ENCODE measurements around the gene ST3GAL4.
"Not testable (repeated sequence)": the region's sequence is repeated elsewhere in the genome, so short reads cannot be mapped to it uniquely, and the experiment has no call there.

Gene ST3GAL4

GRCh38 chr11:126362879-126363655 is 7.6 kb downstream of the ST3GAL4 start:
- DNase-seq (ENCODE audit: low read depth in 2 of 3, low spot score in 1 of 3), result no peak

DNA sequence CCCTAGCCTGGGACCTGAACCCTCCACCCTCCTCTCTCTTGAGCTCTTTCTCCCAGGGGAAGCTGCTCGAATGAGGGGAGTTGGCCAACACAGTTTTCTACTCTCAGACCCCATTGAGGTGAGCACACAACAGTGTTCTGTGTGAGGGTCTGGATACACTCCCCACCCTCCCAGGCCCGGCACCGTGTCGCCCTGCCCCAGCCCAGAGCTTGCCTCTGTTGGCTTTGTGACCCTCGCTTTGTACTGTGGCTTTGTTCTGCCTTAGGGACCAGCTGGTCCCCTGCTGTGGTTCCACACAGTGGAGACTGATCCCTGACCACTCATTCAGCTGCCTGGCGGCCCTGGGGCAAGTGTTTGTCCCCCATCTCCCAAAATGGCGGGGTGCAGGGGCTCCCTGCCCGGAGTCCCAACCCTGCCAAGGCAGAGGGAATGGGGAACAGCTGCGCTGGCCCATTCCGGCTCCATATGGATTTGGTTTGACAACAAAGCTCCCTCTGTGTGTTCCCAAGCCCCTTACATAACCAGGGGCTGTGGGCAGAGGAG is 8.3 kb downstream of the ST3GAL4 start:
- no peak for DNase-seq (ENCODE audit: low read depth in 2 of 3, low spot score in 1 of 3)

DNA sequence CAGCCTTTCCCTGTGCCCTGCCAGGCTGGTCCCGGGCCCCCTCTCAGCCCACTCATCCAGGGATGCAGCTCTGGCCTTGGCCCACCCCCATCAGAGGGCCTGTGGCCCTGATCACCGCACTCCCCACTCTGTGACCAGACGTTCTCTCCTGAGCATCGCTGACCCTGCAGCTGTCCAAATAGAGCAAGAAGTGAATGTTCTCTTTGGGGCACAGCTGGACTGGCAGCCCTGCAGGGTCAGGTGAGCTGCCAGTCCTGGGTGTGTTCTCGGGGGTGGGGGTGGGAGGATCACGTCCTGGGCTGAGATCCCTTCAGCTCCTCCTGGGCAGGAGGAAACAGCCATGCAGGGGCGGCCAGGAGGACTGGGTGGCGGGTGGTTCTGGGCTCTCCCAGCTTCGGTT is 9.2 kb downstream of the ST3GAL4 start:
- DNase-seq (ENCODE audit: low read depth in 2 of 3, low spot score in 1 of 3), result not testable (repeated sequence)

DNA sequence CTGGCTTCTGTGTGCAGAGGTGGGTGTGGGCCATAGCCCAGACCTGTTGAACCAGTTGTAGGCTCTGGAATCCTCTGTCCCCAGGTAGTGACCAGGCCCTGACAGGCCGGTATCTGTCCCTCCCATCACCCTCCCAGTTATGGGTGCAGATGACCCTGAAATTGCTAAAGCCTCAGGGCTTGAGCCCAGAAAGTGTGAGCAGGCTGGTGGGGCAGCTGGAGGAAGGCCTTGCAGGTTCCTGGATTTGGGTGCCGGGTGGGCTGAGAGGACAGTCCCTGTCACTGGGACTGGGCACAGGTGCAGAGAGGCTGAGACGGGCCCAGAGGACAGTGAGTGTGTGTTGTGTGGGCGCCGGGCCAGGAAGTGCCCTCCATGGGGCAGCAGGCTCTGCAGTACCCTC is 10.0 kb downstream of the ST3GAL4 start:
- not testable (repeated sequence) for DNase-seq (ENCODE audit: low read depth in 2 of 3, low spot score in 1 of 3)

GRCh38 chr11:126366064-126366822 is 10.8 kb downstream of the ST3GAL4 start:
- no peak for DNase-seq (ENCODE audit: low read depth in 2 of 3, low spot score in 1 of 3)

GRCh38 chr11:126366823-126367654 is 11.6 kb downstream of the ST3GAL4 start:
- not testable (repeated sequence) for DNase-seq (ENCODE audit: low read depth in 2 of 3, low spot score in 1 of 3)

- not testable (repeated sequence) for DNase-seq (ENCODE audit: low read depth in 2 of 3, low spot score in 1 of 3)
Observed at GRCh38 chr11:126367806-126368205, 12.3 kb downstream of the ST3GAL4 start.

DNA sequence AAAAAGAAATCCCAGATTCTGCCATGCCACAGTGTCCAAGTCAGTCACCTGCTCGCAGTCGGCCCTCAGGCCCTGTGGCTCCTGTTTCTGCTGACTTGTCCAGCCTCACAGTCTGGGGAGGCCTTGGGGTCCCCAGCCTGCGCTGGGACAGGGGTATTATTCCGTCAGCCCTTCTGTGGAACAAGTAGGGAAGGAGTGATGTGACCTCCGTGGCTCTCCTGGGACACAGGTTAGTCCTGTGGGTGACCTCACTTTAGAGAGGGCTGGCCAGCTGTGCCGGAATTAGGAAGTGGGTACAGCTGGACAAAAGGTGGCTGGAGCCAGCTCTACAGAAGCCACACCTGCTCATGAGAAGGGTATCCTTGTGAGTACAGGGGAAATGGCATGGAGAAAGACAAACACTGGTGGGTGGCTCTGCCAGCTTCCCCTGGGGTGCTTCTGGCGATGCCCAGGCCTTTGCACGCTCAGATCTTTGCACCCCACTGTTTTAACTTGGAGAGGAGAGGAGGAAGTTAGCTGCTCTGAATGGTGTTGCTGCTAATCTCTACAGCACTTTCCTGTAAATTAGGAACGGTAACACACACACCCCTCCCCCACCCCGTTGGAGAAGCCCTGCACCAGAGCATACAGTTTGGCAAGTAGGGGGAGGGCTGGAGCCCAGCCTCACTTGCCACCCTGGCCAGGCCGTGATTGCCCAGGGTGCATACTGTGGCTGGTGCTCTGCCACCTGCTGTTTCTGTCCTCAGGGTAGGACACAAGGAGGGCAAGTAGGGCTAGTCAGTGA is 13.0 kb downstream of the ST3GAL4 start:
- DNase-seq (ENCODE audit: low read depth in 2 of 3, low spot score in 1 of 3), result not testable (repeated sequence)

DNA sequence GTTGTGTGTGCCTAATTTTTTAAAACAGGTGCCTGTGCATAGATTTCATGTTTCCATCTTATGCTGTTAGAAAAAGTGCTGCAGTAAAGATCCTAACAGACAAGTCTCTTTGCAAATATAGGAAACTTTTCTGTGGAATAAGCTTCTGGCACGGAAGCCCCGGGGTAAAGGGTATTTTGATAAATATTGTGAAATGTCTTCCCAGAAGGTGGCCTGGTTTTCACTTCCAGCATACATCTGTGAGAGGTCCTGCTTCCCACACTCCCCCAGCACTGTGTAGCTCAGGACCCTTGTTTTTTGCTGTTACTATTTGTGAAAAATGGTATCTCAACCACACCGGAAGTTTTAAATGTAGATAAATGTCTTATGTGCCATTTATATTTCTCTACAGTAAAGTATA is 14.5 kb downstream of the ST3GAL4 start:
- DNase-seq (ENCODE audit: low read depth in 2 of 3, low spot score in 1 of 3), result no peak

GRCh38 chr11:126371595-126371994 is 16.1 kb downstream of the ST3GAL4 start:
- DNase-seq (ENCODE audit: low read depth in 2 of 3, low spot score in 1 of 3), result no peak

- DNase-seq (ENCODE audit: low read depth in 2 of 3, low spot score in 1 of 3), result not testable (repeated sequence)
Observed at GRCh38 chr11:126373389-126374066, 18.0 kb downstream of the ST3GAL4 start.

- not testable (repeated sequence) for DNase-seq (ENCODE audit: low read depth in 2 of 3, low spot score in 1 of 3)
Observed at GRCh38 chr11:126374562-126375300, 19.2 kb downstream of the ST3GAL4 start.

GRCh38 chr11:126375726-126376125 is 20.2 kb downstream of the ST3GAL4 start:
- no peak for DNase-seq (ENCODE audit: low read depth in 2 of 3, low spot score in 1 of 3)

DNA sequence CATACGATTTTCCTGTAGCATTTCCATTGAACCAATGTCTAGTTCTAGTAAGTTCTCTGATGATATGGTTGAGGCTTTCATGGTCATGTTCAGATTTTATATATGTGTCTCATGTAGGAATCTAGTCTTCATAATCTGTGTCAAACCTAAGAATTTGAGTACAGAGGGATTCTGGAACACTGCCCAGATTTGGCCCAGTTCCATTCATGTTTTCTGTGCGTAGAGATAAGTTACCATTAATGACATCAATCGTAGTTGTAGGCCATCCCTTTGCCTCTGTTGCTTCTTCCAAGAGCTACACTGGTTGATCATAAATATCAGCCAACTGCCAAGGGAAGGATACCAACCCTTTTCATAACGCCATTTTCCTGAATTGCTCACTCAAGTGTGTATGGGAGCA is 23.3 kb downstream of the ST3GAL4 start:
- no peak for DNase-seq (ENCODE audit: low read depth in 2 of 3, low spot score in 1 of 3)

- no peak for DNase-seq (ENCODE audit: low read depth in 2 of 3, low spot score in 1 of 3)
Observed at GRCh38 chr11:126380909-126381308, 25.4 kb downstream of the ST3GAL4 start.

GRCh38 chr11:126381960-126382359 is 26.5 kb downstream of the ST3GAL4 start:
- DNase-seq (ENCODE audit: low read depth in 2 of 3, low spot score in 1 of 3), result not testable (repeated sequence)

DNA sequence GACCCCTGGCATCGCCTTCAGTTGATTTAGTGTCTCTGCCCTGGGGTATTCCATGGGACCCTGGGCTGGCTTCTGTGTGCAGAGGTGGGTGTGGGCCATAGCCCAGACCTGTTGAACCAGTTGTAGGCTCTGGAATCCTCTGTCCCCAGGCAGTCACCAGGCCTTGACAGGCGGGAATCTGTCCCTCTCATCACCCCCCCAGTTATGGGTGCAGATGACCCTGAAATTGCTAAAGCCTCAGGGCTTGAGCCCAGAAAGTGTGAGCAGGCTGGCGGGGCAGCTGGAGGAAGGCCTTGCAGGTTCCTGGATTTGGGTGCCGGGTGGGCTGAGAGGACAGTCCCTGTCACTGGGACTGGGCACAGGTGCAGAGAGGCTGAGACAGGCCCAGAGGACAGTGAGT is 27.2 kb downstream of the ST3GAL4 start:
- DNase-seq (ENCODE audit: low read depth in 2 of 3, low spot score in 1 of 3), result not testable (repeated sequence)

GRCh38 chr11:126383339-126384335 is 28.2 kb downstream of the ST3GAL4 start:
- DNase-seq (ENCODE audit: low read depth in 2 of 3, low spot score in 1 of 3), result no peak

Measured in stimulated activated CD4-positive, alpha-beta T cell treated with anti-CD3 and anti-CD28 coated beads, Interleukin-12 subunit alpha, Interleukin-12 subunit beta, amount 100 ng/mL, for 48 hours (primary cell).